Nephron (organoid): Measurements from ENCODE around the gene PCP4L1.

Experiments
- H3K27ac Mint-ChIP-seq, 3 experiments: 2 replicates each; pipeline ENCODE4 v1.8.0; 2020; ENCODE audit warnings: mixed read lengths in 3 of 3, mild to moderate bottlenecking in 2 of 3, moderate library complexity in 1 of 3
- H3K27me3 Mint-ChIP-seq: 2 replicates; pipeline ENCODE4 v1.8.0; 2021; ENCODE audit warnings: low read depth, mild to moderate bottlenecking, moderate library complexity, mixed read lengths
- H3K36me3 Mint-ChIP-seq: 2 replicates; pipeline ENCODE4 v1.8.0; 2020; ENCODE audit warnings: low read depth, mixed read lengths
- H3K4me1 Mint-ChIP-seq: 2 replicates; pipeline ENCODE4 v1.8.0; 2020; ENCODE audit warnings: mixed read lengths
- H3K4me3 Mint-ChIP-seq, 3 experiments: 2 replicates each; pipeline ENCODE4 v1.8.0; 2020; ENCODE audit warnings: mild to moderate bottlenecking in 3 of 3, mixed read lengths in 3 of 3, moderate library complexity in 2 of 3
- H3K9me3 Mint-ChIP-seq: 2 replicates; pipeline ENCODE4 v1.8.0; 2020; ENCODE audit warnings: mixed read lengths
- TF ChIP-seq, protein P1 (sequence below), 3 experiments: fragments of 200-600 bp; sonication (generic); IDR thresholded peaks; one replicate each; pipeline ENCODE4 v1.5.0; 2021; ENCODE audit warnings: antibody characterized with exemption in 3 of 3; ENCODE audit not compliant: unreplicated experiment in 3 of 3

PCP4L1 gene

DNA sequence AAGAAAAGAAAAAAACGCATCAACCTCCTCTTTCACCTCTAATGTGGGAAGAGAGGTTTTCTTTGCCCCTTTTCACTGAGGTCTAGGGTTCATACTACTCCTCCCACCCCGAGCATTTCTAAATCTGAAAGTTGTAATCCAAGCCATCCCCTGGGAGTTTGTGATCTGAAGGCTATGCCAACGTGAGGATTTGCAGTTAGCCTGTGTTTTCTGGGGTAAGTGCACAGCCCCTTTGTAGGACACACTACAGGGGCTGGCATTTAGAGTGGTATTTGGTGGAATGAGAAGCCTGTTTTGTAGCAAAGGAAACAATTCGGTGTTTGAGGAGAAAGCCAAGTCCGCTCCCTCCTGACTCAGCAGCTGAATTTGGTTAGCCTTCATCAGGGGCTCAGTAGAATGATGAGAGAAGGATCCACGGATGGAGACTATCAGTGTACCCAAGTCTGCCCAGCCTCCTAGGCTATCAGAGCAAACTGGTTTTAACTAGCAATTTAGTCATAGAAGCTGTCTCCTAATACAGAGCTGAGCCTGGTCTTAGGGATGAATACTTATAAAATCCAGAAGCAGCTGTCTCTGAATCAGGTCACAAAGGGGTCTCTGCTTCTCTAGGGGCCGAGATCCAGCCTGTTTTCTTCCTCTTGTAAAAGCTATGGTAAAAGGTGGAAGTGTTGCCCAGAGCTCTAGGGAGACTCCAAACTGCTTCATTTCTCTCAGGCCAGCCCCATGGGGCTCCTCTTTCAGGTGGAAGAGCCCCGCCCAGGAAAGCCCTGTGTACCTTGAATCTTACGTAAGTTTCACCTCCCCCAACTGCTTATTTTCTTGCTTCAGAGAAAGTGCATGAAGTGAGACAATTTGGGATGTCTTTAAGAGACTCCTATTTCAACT lies 2.1 kb downstream of the PCP4L1 start:
- no peak overlapping the region for H3K27ac Mint-ChIP-seq
- peaks cover 26% of the 10 kb centered on the region for H3K9me3 Mint-ChIP-seq
- peaks cover 10% of the 10 kb centered on the region for H3K36me3 Mint-ChIP-seq
- peaks cover 56% of the 10 kb centered on the region for H3K27me3 Mint-ChIP-seq
- peak overlapping the region; percentile 13 to 82 (median 70) for H3K4me3 Mint-ChIP-seq
- TF ChIP-seq, protein P1, sequence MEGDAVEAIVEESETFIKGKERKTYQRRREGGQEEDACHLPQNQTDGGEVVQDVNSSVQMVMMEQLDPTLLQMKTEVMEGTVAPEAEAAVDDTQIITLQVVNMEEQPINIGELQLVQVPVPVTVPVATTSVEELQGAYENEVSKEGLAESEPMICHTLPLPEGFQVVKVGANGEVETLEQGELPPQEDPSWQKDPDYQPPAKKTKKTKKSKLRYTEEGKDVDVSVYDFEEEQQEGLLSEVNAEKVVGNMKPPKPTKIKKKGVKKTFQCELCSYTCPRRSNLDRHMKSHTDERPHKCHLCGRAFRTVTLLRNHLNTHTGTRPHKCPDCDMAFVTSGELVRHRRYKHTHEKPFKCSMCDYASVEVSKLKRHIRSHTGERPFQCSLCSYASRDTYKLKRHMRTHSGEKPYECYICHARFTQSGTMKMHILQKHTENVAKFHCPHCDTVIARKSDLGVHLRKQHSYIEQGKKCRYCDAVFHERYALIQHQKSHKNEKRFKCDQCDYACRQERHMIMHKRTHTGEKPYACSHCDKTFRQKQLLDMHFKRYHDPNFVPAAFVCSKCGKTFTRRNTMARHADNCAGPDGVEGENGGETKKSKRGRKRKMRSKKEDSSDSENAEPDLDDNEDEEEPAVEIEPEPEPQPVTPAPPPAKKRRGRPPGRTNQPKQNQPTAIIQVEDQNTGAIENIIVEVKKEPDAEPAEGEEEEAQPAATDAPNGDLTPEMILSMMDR (IDR thresholded peaks at IDR 0.05; ENCODE audit: unreplicated experiment in 3 of 3): no peak
- peaks cover 23% of the 10 kb centered on the region for H3K4me1 Mint-ChIP-seq

DNA sequence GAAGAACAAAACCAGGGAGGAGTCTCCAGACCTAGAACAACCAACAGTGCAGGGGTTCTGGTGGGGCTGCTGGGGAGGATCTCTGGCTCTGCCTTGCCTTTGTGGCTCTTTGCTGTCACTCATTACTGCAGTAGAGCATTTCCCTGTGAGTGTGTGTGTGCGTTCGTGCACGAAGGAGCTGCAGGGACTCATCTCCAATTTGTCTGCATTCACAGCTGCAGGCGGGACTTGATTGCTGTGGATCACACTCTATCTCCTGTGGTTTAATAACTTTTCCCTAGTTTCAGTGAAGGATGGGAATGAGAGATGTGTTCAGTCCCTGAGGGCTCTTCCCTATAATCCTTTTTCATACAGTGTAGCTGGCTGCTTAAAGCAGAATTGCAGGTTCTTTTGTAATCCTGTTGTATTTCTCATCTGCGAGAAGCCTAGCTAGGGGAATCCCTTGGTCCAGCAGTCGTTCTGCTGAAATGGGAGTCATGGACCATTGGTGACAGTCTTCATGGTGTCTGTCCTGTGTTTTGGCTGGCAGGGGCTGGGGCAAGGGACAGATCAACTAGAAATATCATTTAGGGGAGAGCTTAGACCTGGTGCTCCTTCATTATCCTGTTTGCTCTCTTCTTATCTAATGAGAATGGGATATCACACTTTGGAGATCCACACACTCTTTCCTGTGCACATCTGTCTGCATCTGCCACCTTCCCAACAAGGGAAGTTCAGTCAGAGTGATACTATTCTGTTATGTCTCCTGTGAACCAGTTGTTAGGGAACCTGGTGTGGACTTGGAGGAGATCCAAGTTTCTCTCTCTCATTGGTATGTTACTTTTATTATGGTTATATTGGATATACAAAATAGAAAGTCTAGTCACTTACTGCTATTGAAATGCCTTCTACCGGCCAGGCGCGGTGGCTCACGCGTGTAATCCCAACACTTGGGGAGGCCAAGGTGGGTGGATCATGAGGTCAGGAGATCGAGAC lies 3.0 kb downstream of the PCP4L1 start:
- Mint-ChIP-seq H3K27ac (peak overlapping the region in 1 of 3 experiments; percentile 27), H3K27me3 (peaks cover 53% of the 10 kb centered on the region), H3K4me1 (peaks cover 28% of the 10 kb centered on the region), H3K9me3 (peaks cover 22% of the 10 kb centered on the region), H3K36me3 (peaks cover 8% of the 10 kb centered on the region), H3K4me3 (peak overlapping the region in 2 of 3 experiments; percentile 49 to 52)
- TF ChIP-seq, protein P1 (IDR thresholded peaks at IDR 0.05; ENCODE audit: unreplicated experiment in 3 of 3): no peak

DNA sequence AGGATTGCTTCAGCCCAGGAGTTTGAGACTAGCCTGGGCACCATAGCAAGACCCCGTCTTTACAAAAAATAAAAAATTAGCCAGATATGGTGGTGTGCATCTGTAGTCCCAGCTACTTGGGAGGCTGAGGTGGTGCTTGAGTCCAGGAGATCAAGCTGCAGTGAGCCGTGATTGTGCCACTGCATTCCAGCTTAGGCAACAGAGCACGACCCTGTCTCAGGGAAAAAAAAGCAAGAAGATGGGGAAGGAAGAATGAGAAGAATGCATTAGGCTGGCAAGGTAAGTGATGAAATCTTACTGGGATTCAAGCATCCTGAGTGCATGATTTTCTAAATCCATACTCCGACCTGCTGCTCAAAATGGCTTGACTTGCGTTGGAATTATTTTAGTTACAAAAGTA lies 6.8 kb downstream of the PCP4L1 start:
- no peaks in the 10 kb centered on the region for H3K9me3 Mint-ChIP-seq
- peaks cover 31% of the 10 kb centered on the region for H3K4me1 Mint-ChIP-seq
- H3K27ac Mint-ChIP-seq: no peak overlapping the region
- no peaks in the 10 kb centered on the region for H3K36me3 Mint-ChIP-seq
- no peak overlapping the region for H3K4me3 Mint-ChIP-seq
- peaks cover 17% of the 10 kb centered on the region for H3K27me3 Mint-ChIP-seq
- TF ChIP-seq, protein P1 (IDR thresholded peaks at IDR 0.05; ENCODE audit: unreplicated experiment in 3 of 3): no peak

DNA sequence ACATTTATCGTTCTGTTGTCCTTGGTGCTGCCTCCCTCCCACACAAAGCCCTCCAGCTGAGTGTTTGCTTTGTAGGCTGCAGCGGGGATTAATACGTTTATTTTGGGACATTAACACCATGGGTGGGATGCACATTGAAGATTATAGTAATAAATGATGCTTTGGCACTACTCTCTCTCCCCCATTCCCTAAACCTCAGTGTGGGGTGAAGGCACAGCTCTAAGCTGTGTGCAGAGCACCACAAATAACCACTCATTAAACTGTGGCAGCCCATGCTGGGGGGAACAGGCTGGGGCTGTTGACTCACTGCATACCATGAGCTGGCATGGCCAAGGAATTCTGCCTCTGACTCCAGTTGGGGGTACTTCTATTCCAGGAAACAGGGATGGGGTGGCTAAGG lies 7.7 kb downstream of the PCP4L1 start:
- no peaks in the 10 kb centered on the region for H3K9me3 Mint-ChIP-seq

DNA sequence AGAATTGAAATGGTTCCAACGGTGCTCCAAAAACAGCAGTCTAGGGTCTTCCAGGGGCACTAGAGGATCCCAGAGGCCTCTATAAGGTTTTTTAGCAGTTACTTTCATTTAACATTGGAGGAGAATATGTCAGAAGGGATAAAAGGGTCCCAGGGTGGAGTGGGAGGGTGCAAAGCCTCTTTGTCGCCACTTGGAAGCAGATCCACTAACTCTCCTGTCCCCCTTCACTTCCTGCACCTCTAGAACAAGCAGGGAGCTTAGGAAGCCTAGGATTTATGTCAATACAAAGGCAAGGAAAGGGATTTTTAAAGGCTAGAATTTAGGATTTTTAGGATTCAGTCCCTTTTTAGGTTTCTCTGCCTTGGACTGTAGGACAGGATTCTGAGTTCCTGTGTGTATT lies 8.3 kb downstream of the PCP4L1 start:
- Mint-ChIP-seq H3K27me3 (peaks cover 2% of the 10 kb centered on the region), H3K4me3 (peak overlapping the region in 1 of 3 experiments; percentile 24), H3K9me3 (no peaks in the 10 kb centered on the region), H3K36me3 (no peaks in the 10 kb centered on the region), H3K4me1 (peaks cover 17% of the 10 kb centered on the region), H3K27ac (peak overlapping the region; percentile 76 to 91 (median 83))
- TF ChIP-seq, protein P1 (IDR thresholded peaks at IDR 0.05; ENCODE audit: unreplicated experiment in 3 of 3): no peak

More for the DNA sequence above, 7.7 kb downstream of the PCP4L1 start:
- Mint-ChIP-seq H3K36me3 (no peaks in the 10 kb centered on the region), H3K4me1 (peaks cover 24% of the 10 kb centered on the region), H3K27me3 (peaks cover 8% of the 10 kb centered on the region), H3K27ac (peak overlapping the region; percentile 76 to 91 (median 83)), H3K4me3 (no peak overlapping the region)
- TF ChIP-seq, protein P1 (IDR thresholded peaks at IDR 0.05; ENCODE audit: unreplicated experiment in 3 of 3): no peak
